ENCODE measurements around the gene HMGXB4. TPM values are rescaled to one million over a fixed set of nuclear protein-coding genes. Genes with fewer than 3 reads are reported as not detected.
"Not testable (repeated sequence)": the region's sequence is repeated elsewhere in the genome, so short reads cannot be mapped to it uniquely, and the experiment has no call there.

The HMGXB4 gene
- polyA plus RNA-seq, 1 experiment, result 15.1 TPM

DNA sequence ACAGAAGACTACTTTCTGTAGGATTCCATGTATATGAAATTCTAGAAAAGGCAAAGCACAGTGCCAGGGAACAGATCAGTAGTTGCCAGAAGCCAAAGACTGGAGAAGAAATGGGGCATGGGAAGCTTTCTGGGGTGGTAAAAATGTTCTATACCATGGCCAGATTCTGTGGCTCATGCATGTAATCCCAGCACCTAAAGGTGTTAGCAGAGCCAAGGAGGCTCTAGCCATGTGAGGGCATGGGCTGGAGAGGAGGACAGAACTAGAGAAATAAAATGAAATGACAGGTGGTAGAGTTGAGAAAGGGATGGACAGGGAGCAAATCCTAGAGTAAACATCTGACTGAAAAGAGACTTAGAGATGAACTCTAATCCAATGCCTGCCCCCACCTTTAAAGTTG, 26.9 kb upstream of the HMGXB4 start:
- H3K27me3 ChIP-seq (ENCODE audit: control insufficient read depth, insufficient read depth, low read length), result no peaks in the 10 kb centered on the region; the same call in none of the 2 replicates
- TF ChIP-seq, protein P1, sequence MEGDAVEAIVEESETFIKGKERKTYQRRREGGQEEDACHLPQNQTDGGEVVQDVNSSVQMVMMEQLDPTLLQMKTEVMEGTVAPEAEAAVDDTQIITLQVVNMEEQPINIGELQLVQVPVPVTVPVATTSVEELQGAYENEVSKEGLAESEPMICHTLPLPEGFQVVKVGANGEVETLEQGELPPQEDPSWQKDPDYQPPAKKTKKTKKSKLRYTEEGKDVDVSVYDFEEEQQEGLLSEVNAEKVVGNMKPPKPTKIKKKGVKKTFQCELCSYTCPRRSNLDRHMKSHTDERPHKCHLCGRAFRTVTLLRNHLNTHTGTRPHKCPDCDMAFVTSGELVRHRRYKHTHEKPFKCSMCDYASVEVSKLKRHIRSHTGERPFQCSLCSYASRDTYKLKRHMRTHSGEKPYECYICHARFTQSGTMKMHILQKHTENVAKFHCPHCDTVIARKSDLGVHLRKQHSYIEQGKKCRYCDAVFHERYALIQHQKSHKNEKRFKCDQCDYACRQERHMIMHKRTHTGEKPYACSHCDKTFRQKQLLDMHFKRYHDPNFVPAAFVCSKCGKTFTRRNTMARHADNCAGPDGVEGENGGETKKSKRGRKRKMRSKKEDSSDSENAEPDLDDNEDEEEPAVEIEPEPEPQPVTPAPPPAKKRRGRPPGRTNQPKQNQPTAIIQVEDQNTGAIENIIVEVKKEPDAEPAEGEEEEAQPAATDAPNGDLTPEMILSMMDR (IDR thresholded peaks at IDR 0.05; ENCODE audit: insufficient read depth, low read depth, low read length), result no peak
- no peak for DNase-seq (ENCODE audit: low read depth)
- no peaks in the 10 kb centered on the region for H3K36me3 ChIP-seq (ENCODE audit: control insufficient read depth, insufficient read depth, low read length)
- H3K4me3 ChIP-seq (ENCODE audit: low read depth, low read length), result no peak overlapping the region
- POLR2A ChIA-PET, result no interaction called here
- CTCF ChIA-PET, result interaction anchor here (0.5 to 2.0 kb wide), 8 partner anchors 9 to 130 kb away, joined by 3 to 33 read pairs (median 6); no protein-coding TSS in a partner anchor

DNA sequence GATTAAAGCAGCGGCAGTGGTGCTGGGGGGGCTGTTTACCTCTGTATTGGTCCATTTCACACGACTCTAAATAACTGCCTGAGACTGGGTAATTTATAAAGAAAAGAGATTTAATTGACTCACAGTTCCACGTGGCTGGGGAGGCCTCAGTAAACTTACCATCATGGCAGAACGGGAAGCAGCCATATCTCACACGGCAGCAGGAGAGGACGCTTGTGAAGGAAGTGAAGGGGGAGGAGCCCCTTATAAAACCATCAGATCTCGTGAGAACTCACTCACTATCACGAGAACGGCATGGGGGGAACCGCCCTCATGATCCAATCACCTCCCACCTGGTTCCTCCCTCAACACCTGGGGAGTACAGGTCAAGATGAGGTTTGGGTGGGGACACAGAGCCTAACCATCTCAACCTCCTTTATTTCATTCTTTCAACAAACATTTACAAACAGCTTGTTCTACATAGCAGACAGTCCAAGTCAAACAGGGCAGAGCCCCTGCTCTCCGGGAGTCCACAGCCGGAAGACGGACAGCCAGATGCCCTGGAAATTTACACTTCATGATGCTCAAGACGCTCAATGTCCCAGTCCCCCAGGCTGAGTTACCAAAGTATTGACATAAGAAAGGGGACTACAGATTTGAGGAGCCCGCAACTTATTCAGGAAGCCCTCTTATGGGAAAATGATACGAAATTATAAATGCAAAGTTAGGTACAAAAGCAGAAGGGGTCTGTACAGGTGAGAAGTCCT, 26.3 kb upstream of the HMGXB4 start:
- Histone ChIP-seq H3K36me3 (ENCODE audit: control insufficient read depth, insufficient read depth, low read length) (no peaks in the 10 kb centered on the region), H3K27me3 (ENCODE audit: control insufficient read depth, insufficient read depth, low read length) (no peaks in the 10 kb centered on the region; the same call in none of the 2 replicates), H3K4me3 (ENCODE audit: low read depth, low read length) (no peak overlapping the region)
- POLR2A ChIA-PET, result no interaction called here
- no peak for DNase-seq (ENCODE audit: low read depth)
- CTCF ChIA-PET, result interaction anchor here (0.6 to 2.0 kb wide), 21 partner anchors 10 to 129 kb away, joined by 3 to 33 read pairs (median 5); partner anchors contain the start of gene HMGXB4
- TF ChIP-seq, protein P1 (IDR thresholded peaks at IDR 0.05; ENCODE audit: insufficient read depth, low read depth, low read length), result no peak

DNA sequence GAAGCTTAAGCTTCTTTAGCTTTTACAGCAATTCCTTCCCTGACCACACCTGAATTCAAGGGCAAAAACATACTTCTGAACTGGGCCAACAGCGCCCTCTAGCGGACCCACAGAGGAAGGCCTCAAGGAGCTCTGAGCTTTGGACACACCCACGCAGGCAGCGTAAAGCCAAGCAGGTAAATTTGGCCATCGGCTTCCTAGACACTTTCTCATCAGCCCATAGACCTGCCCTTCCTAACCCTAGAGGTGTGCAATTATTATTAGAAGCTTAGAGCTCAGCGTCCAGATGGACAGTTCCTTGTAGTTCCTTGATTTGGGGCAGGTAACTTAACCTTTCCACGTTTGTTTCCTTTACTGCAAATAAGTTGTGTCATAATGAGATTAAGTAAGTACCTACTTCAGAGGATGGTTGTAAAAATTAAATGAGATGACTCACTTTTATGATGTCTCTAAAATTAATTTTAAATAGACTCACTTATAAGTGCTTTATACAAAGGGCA, 25.7 kb upstream of the HMGXB4 start:
- DNase-seq (ENCODE audit: low read depth), result no peak
- no peaks in the 10 kb centered on the region for H3K36me3 ChIP-seq (ENCODE audit: control insufficient read depth, insufficient read depth, low read length)
- POLR2A ChIA-PET, result no interaction called here
- CTCF ChIA-PET, result interaction anchor here (0.6 to 2.0 kb wide), 21 partner anchors 10 to 82 kb away, joined by 3 to 33 read pairs (median 5); partner anchors contain the start of gene HMGXB4
- TF ChIP-seq, protein P1 (IDR thresholded peaks at IDR 0.05; ENCODE audit: insufficient read depth, low read depth, low read length), result peak; percentile 95
- H3K4me3 ChIP-seq (ENCODE audit: low read depth, low read length), result no peak overlapping the region
- H3K27me3 ChIP-seq (ENCODE audit: control insufficient read depth, insufficient read depth, low read length), result no peaks in the 10 kb centered on the region; the same call in none of the 2 replicates

DNA sequence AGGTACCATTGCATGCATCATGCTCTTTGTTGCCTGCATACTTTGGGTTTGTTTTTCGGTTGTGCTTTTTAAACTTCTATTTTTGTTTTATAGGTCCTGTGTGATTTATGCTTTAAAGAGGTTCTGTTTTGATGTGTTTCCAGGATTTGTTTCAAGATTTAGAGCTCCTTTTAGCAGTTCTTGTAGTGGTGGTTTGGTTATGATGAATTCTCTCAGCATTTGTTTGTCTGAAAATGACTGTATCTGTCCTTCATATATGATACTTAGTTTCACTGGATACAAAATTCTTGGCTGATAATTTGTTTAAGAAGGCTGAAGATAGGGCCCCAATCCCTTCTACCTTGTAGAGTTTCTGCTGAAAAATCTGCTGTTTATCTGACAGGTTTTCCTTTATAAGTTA, 18.5 kb upstream of the HMGXB4 start:
- POLR2A ChIA-PET; H3K27me3 ChIP-seq (ENCODE audit: control insufficient read depth, insufficient read depth, low read length); DNase-seq (ENCODE audit: low read depth); H3K4me3 ChIP-seq (ENCODE audit: low read depth, low read length); CTCF ChIA-PET; H3K36me3 ChIP-seq (ENCODE audit: control insufficient read depth, insufficient read depth, low read length): not testable (repeated sequence)

DNA sequence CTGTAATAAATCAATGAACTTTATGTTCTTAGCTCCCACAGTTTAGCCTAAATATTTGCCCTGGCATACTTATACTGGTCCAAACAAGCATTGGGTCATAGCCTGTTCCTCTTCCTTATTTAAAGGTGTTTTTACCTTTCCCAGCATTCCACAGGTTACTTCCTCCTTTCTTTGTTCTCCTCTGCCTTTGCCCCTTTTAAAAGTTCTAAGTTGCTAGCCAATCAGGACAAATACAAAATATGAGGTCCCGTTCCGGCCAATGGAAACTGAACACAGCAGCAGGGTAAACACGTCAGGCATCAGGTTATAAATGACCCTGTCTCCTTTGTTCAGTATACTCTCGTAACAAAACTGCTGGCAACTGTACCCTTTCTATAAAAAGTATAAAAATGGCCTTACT, 12.8 kb upstream of the HMGXB4 start:
- H3K27me3 ChIP-seq (ENCODE audit: control insufficient read depth, insufficient read depth, low read length); H3K36me3 ChIP-seq (ENCODE audit: control insufficient read depth, insufficient read depth, low read length); POLR2A ChIA-PET; H3K4me3 ChIP-seq (ENCODE audit: low read depth, low read length); CTCF ChIA-PET; DNase-seq (ENCODE audit: low read depth): not testable (repeated sequence)

DNA sequence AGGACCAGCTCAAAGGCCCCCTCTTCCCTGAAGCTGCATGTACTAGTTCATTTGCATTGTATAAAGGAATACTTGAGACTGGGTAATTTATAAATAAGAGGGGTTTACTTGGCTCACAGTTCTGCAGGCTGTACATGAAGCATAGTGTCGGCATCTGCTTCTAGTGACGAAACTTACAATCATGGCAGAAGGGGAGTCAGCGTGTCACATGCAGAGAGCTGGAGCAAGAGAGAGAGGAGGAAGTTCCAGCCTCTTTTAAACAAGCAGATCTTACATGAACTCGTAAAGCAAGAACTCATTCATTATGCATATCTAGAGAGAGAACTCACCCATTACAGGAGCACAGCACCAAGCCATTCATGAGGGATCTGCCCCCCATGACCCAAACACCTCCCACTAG, 7.1 kb upstream of the HMGXB4 start:
- TF ChIP-seq, protein P1 (IDR thresholded peaks at IDR 0.05; ENCODE audit: insufficient read depth, low read depth, low read length), result no peak
- Histone ChIP-seq H3K36me3 (ENCODE audit: control insufficient read depth, insufficient read depth, low read length) (no peaks in the 10 kb centered on the region), H3K27me3 (ENCODE audit: control insufficient read depth, insufficient read depth, low read length) (peaks cover 4% of the 10 kb centered on the region; the same call in 1 of the 2 replicates), H3K4me3 (ENCODE audit: low read depth, low read length) (no peak overlapping the region)
- DNase-seq (ENCODE audit: low read depth), result no peak
- ChIA-PET CTCF (interaction anchor here (0.9 kb wide), 2 partner anchors 9 to 19 kb away, joined by 3 to 4 read pairs; no protein-coding TSS in a partner anchor), POLR2A (no interaction called here)
